Left ventricle myocardium superior (tissue), 1 donor: ENCODE measurements around the gene ADCY2. TPM values are rescaled to one million over a fixed set of nuclear protein-coding genes. Genes with fewer than 3 reads are reported as not detected.

Source experiments
- ATAC-seq: fragments of 200-7000 bp; cut with Tn5 transposase; one replicate; pipeline ENCODE4 v1.9.1; 2020; ENCODE audit warnings: mild to moderate bottlenecking, moderate library complexity
- DNase-seq: peaks from one replicate; pipeline ENCODE4 v3.0.0-alpha.2; 2020
- intact Hi-C: fragments of 100-400 bp; cut with micrococcal nuclease; formaldehyde crosslinking; loops from one replicate; pipeline ENCODE4 v1.11.0; 2022
- total RNA-seq: library from RNA; stranded (reverse); fragmentation: NEBNext Ultra II Directional; extraction: Animal tissue kit (Norgen Biotek cat#: 25700); gene quantifications from one replicate; pipeline ENCODE4 v1.2.1, GENCODE V29; 2021
- donor health status: DM: no; HTN: yes; CAD: no; lungs with severe emphysema.

ADCY2 gene
- total RNA-seq, 1 donor from 2014 or later, result 0.17 TPM

GRCh38 chr5:7753596-7753995 lies 357.7 kb downstream of the ADCY2 start:
- intact Hi-C loops, result no loop called here
- DNase-seq, result no peak

GRCh38 chr5:7754490-7754889 lies 358.6 kb downstream of the ADCY2 start:
- DNase-seq (no peak), ATAC-seq (no peak)
- intact Hi-C loops, result no loop called here

More at GRCh38 chr5:7753596-7753995, 357.7 kb downstream of the ADCY2 start:
- ATAC-seq, result no peak

- intact Hi-C loops, result no loop called here
- ATAC-seq (no peak), DNase-seq (peak; percentile 55)
These were observed 359.2 kb downstream of the ADCY2 start for GRCh38 chr5:7754997-7755596.

GRCh38 chr5:7755958-7756357 lies 360.0 kb downstream of the ADCY2 start:
- intact Hi-C loops, result no loop called here
- ATAC-seq (no peak), DNase-seq (no peak)

- intact Hi-C loops, result no loop called here
- DNase-seq, result no peak
- ATAC-seq, result no peak
These were observed 360.5 kb downstream of the ADCY2 start for GRCh38 chr5:7756453-7756852.

- DNase-seq (no peak), ATAC-seq (no peak)
- intact Hi-C loops, result no loop called here
These were observed 363.4 kb downstream of the ADCY2 start for GRCh38 chr5:7759257-7759871.

GRCh38 chr5:7759951-7760580 lies 364.1 kb downstream of the ADCY2 start:
- no peak for DNase-seq
- intact Hi-C loops, result no loop called here

GRCh38 chr5:7762267-7762666 lies 366.3 kb downstream of the ADCY2 start:
- DNase-seq (no peak), ATAC-seq (no peak)
- intact Hi-C loops, result no loop called here

More at GRCh38 chr5:7759951-7760580, 364.1 kb downstream of the ADCY2 start:
- no peak for ATAC-seq

- DNase-seq (no peak), ATAC-seq (no peak)
- intact Hi-C loops, result no loop called here
These were observed 367.7 kb downstream of the ADCY2 start for GRCh38 chr5:7763621-7764072.

GRCh38 chr5:7764452-7764851 lies 368.5 kb downstream of the ADCY2 start:
- intact Hi-C loops, result no loop called here
- DNase-seq (no peak), ATAC-seq (no peak)

- no peak for ATAC-seq
- intact Hi-C loops, result no loop called here
These were observed 374.5 kb downstream of the ADCY2 start for GRCh38 chr5:7770436-7770835.

GRCh38 chr5:7772141-7772540 lies 376.2 kb downstream of the ADCY2 start:
- ATAC-seq (no peak), DNase-seq (no peak)
- intact Hi-C loops, result no loop called here

More at GRCh38 chr5:7770436-7770835, 374.5 kb downstream of the ADCY2 start:
- DNase-seq, result no peak

GRCh38 chr5:7773178-7773577 lies 377.2 kb downstream of the ADCY2 start:
- ATAC-seq (no peak), DNase-seq (no peak)
- intact Hi-C loops, result no loop called here

GRCh38 chr5:7776442-7776841 lies 380.5 kb downstream of the ADCY2 start:
- no peak for DNase-seq
- intact Hi-C loops, result no loop called here
- no peak for ATAC-seq

- intact Hi-C loops, result no loop called here
- no peak for ATAC-seq
These were observed 383.4 kb downstream of the ADCY2 start for GRCh38 chr5:7779019-7780005.

GRCh38 chr5:7781899-7782298 lies 386.0 kb downstream of the ADCY2 start:
- ATAC-seq, result no peak
- intact Hi-C loops, result no loop called here
- no peak for DNase-seq

More at GRCh38 chr5:7779019-7780005, 383.4 kb downstream of the ADCY2 start:
- DNase-seq, result no peak

GRCh38 chr5:7784683-7785380 lies 388.9 kb downstream of the ADCY2 start:
- intact Hi-C loops, result no loop called here
- no peak for ATAC-seq
- DNase-seq, result no peak

- no peak for ATAC-seq
- intact Hi-C loops, result no loop called here
- no peak for DNase-seq
These were observed 391.8 kb downstream of the ADCY2 start for GRCh38 chr5:7787770-7788169.

- intact Hi-C loops, result no loop called here
- no peak for ATAC-seq
- DNase-seq, result no peak
These were observed 393.6 kb downstream of the ADCY2 start for GRCh38 chr5:7789567-7789966.
